MM.1S (cell line): ENCODE data around the gene OVOL2.

Experiments
- DNase-seq: peaks from one replicate; pipeline ENCODE4 v3.0.0-alpha.2; 2015
- H2AFZ ChIP-seq: fragments of 300-600 bp; sonication (generic); 2 replicates; pipeline ENCODE4 v1.6.0; 2016; ENCODE audit warnings: antibody characterized with exemption, low read length
- H3F3A ChIP-seq: fragments of 300-600 bp; sonication (generic); 2 replicates; pipeline ENCODE4 v1.6.1; 2016; ENCODE audit warnings: mild to moderate bottlenecking, antibody characterized with exemption, low read length, moderate library complexity, mixed read lengths; ENCODE audit not compliant: insufficient read depth
- H3K27ac ChIP-seq: fragments of 300-600 bp; sonication (generic); 2 replicates; pipeline ENCODE4 v1.5.1; 2016; ENCODE audit warnings: mild to moderate bottlenecking, low read length
- H3K27me3 ChIP-seq: fragments of 300-600 bp; sonication (generic); replicated peaks from 2 replicates; pipeline ENCODE4 v1.6.0; 2016; ENCODE audit warnings: low read length; ENCODE audit not compliant: insufficient read depth
- H3K36me3 ChIP-seq: fragments of 300-600 bp; sonication (generic); replicated peaks from 2 replicates; pipeline ENCODE4 v1.6.1; 2016; ENCODE audit warnings: mild to moderate bottlenecking, low read length, mixed read lengths; ENCODE audit not compliant: insufficient read depth
- H3K4me1 ChIP-seq: fragments of 300-600 bp; sonication (generic); 2 replicates; pipeline ENCODE4 v1.6.1; 2016; ENCODE audit warnings: low read length, mixed read lengths
- H3K4me2 ChIP-seq: fragments of 300-600 bp; sonication (generic); 2 replicates; pipeline ENCODE4 v1.6.0; 2016; ENCODE audit warnings: low read depth, low read length
- H3K4me3 ChIP-seq: fragments of 300-600 bp; sonication (generic); 2 replicates; pipeline ENCODE4 v1.5.1; 2016; ENCODE audit warnings: low read length, mixed read lengths
- H3K79me2 ChIP-seq: fragments of 300-600 bp; sonication (generic); 2 replicates; pipeline ENCODE4 v1.6.1; 2016; ENCODE audit warnings: mixed run types, low read length, mixed read lengths
- H3K9ac ChIP-seq: fragments of 300-600 bp; sonication (generic); 2 replicates; pipeline ENCODE4 v1.6.1; 2016; ENCODE audit warnings: low read length, mixed read lengths
- H3K9me2 ChIP-seq: fragments of 300-600 bp; sonication (generic); replicated peaks from 2 replicates; pipeline ENCODE4 v1.6.1; 2016; ENCODE audit warnings: mild to moderate bottlenecking, low read length, mixed read lengths; ENCODE audit not compliant: insufficient read depth
- H3K9me3 ChIP-seq: fragments of 300-600 bp; sonication (generic); replicated peaks from 2 replicates; pipeline ENCODE4 v1.6.1; 2016; ENCODE audit warnings: mild to moderate bottlenecking, low read length, mixed read lengths; ENCODE audit not compliant: insufficient read depth
- H4K20me1 ChIP-seq: fragments of 300-600 bp; sonication (generic); 2 replicates; pipeline ENCODE4 v1.6.1; 2016; ENCODE audit warnings: mild to moderate bottlenecking, low read length, moderate library complexity, mixed read lengths; ENCODE audit not compliant: insufficient read depth
- EZH2 ChIP-seq: fragments of 300-600 bp; sonication (generic); optimal IDR thresholded peaks from 2 replicates; pipeline ENCODE3; 2017; ENCODE audit warnings: low read depth, mild to moderate bottlenecking, antibody characterized with exemption, low read length, mixed read lengths
- EZH2phosphoT487 ChIP-seq: fragments of 300-600 bp; sonication (generic); IDR thresholded peaks from 2 replicates; pipeline ENCODE4 v1.6.1; 2018; ENCODE audit warnings: antibody characterized with exemption, low read length
- TF ChIP-seq, protein P1 (sequence below): fragments of 300-600 bp; sonication (generic); IDR thresholded peaks from 2 replicates; pipeline ENCODE4 v1.5.1; 2016; ENCODE audit warnings: antibody characterized with exemption, low read length, mixed read lengths

The OVOL2 gene

DNA sequence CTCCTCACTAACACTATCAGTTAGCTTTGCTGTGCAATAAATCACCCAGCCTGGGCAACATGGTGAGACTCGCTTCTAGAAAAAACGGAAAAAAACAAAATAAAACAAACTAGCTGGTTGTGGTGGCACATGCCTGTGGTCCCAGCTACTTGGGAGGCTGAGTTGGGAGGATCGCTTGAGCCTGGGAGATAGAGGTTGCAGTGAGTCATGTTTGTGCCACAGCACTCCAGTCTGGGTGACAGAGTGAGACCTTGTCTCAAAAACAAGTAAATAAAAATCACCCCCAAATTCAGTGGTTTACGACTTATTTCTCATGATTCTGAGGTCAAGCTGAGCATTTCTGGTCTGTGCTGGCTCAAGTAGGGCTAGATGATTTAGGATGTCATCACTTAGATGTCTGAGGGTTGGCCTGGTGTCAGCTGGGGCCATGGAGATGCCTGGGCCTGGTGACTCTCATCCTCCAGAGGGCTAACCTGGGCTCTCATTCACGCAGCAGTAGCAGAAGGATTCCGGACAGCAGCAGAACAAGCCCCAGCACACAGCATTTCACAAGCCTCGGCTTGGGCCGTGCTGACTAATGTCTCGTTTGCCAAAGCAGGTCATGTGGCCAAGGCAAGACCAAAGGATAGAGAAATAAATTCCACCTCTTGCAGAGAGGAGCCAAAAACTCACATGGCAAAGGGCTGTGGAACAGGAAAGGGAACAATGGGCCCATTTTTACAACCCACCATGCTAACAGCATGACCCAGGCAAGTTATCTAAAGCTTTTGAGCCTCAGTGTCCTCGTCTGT, 56.4 kb downstream of the OVOL2 start:
- Histone ChIP-seq H3K79me2 (no peaks in the 10 kb centered on the region), H3K4me3 (no peak overlapping the region), H3K4me1 (peaks cover 15% of the 10 kb centered on the region), H4K20me1 (no peaks in the 10 kb centered on the region), H3K36me3 (no peaks in the 10 kb centered on the region), H3K27ac (no peak overlapping the region), H3K27me3 (no peaks in the 10 kb centered on the region), H2AFZ (no peak overlapping the region), H3K9me2 (no peaks in the 10 kb centered on the region), H3F3A (0 out of 2 replicates have a peak, but pooled peaks cover 5% of the 10 kb centered on the region), H3K9ac (no peak overlapping the region), H3K9me3 (no peaks in the 10 kb centered on the region), H3K4me2 (no peak overlapping the region)
- no peak for DNase-seq
- TF ChIP-seq EZH2phosphoT487 (no peak), EZH2 (no peak)
- TF ChIP-seq, protein P1, sequence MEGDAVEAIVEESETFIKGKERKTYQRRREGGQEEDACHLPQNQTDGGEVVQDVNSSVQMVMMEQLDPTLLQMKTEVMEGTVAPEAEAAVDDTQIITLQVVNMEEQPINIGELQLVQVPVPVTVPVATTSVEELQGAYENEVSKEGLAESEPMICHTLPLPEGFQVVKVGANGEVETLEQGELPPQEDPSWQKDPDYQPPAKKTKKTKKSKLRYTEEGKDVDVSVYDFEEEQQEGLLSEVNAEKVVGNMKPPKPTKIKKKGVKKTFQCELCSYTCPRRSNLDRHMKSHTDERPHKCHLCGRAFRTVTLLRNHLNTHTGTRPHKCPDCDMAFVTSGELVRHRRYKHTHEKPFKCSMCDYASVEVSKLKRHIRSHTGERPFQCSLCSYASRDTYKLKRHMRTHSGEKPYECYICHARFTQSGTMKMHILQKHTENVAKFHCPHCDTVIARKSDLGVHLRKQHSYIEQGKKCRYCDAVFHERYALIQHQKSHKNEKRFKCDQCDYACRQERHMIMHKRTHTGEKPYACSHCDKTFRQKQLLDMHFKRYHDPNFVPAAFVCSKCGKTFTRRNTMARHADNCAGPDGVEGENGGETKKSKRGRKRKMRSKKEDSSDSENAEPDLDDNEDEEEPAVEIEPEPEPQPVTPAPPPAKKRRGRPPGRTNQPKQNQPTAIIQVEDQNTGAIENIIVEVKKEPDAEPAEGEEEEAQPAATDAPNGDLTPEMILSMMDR: no peak

DNA sequence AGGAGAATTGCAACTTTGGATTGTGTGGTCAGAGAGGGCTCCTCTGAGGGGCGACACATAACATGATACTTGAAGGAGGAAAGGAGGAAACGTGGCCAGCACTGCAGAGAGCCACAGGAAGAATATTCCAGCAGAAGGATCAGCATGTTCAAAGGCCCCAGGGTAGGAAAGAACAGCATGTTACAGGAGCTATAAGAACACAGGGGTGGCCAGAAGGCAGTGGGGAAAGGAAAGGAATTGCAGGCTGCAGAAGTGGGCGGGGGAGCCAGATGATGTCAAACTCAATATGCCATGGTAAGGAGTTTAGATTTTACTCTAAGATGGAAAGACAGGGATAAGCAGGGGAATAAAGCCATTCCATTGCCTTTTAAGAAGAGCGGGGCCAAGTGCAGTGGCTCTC, 58.1 kb downstream of the OVOL2 start:
- Histone ChIP-seq H3K27ac (no peak overlapping the region), H3K9me2 (no peaks in the 10 kb centered on the region)
- no peak for TF ChIP-seq EZH2phosphoT487
- TF ChIP-seq EZH2: no peak
- TF ChIP-seq, protein P1: no peak

DNA sequence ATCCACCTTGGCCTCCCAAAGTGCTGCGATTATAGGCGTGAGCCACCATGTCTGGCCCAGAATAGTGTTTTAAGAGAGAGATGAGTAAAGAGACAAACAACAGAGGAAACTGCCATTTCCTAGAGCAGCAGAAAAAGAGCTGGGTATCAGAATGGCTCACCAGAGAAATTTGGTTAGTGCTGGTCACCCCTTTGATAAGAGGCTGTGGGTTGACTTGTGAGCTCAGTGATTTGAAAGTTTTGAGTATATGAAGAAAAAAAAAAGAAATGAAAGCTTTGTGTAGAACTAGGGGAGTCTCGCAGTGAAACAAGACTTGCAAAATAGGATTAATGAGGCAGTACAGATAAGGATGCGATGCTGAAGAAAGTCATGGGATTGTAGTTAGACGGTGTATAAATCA, 59.3 kb downstream of the OVOL2 start:
- no peak overlapping the region for H3K27ac ChIP-seq
- H3K36me3 ChIP-seq: no peaks in the 10 kb centered on the region

More for the DNA sequence above, 58.1 kb downstream of the OVOL2 start:
- Histone ChIP-seq H3F3A (0 out of 2 replicates have a peak, but pooled peaks cover 5% of the 10 kb centered on the region), H2AFZ (no peak overlapping the region), H3K27me3 (no peaks in the 10 kb centered on the region), H3K4me2 (no peak overlapping the region), H3K9me3 (no peaks in the 10 kb centered on the region), H3K4me1 (peaks cover 11% of the 10 kb centered on the region), H3K36me3 (no peaks in the 10 kb centered on the region), H3K79me2 (no peaks in the 10 kb centered on the region), H3K4me3 (no peak overlapping the region), H4K20me1 (no peaks in the 10 kb centered on the region), H3K9ac (no peak overlapping the region)
- no peak for DNase-seq

More for the DNA sequence above, 59.3 kb downstream of the OVOL2 start:
- no peak overlapping the region for H3K4me2 ChIP-seq
- H2AFZ ChIP-seq: no peak overlapping the region
- no peak overlapping the region for H3K9ac ChIP-seq
- H3K4me1 ChIP-seq: 0 out of 2 replicates have a peak, but pooled peaks cover 3% of the 10 kb centered on the region
- no peaks in the 10 kb centered on the region for H4K20me1 ChIP-seq
- no peaks in the 10 kb centered on the region for H3K9me3 ChIP-seq
- TF ChIP-seq, protein P1: no peak
- TF ChIP-seq EZH2 (no peak), EZH2phosphoT487 (no peak)
- H3K4me3 ChIP-seq: no peak overlapping the region
- 0 out of 2 replicates have a peak, but pooled peaks cover 2% of the 10 kb centered on the region for H3F3A ChIP-seq
- no peaks in the 10 kb centered on the region for H3K27me3 ChIP-seq
- no peak for DNase-seq
- no peaks in the 10 kb centered on the region for H3K79me2 ChIP-seq
- no peaks in the 10 kb centered on the region for H3K9me2 ChIP-seq
